Endothelial cell (in vitro differentiated cells): ENCODE results near the gene PPP1R13L. TPM values are rescaled to one million over a fixed set of nuclear protein-coding genes. Genes with fewer than 3 reads are reported as not detected.

Experiments
- DNase-seq: peaks from one replicate; pipeline ENCODE4 v3.0.0; 2021; ENCODE audit warnings: low spot score
- H3K27ac Mint-ChIP-seq: one replicate; pipeline ENCODE4 v1.8.0; 2021; ENCODE audit warnings: mixed read lengths, inconsistent platforms; ENCODE audit not compliant: unreplicated experiment
- H3K27me3 Mint-ChIP-seq: one replicate; pipeline ENCODE4 v1.8.0; 2021; ENCODE audit warnings: mild to moderate bottlenecking, moderate library complexity, mixed read lengths, inconsistent platforms; ENCODE audit not compliant: unreplicated experiment
- H3K36me3 Mint-ChIP-seq: one replicate; pipeline ENCODE4 v1.8.0; 2021; ENCODE audit warnings: mild to moderate bottlenecking, low read depth, mixed read lengths, inconsistent platforms; ENCODE audit not compliant: unreplicated experiment
- H3K4me1 Mint-ChIP-seq: one replicate; pipeline ENCODE4 v1.8.0; 2021; ENCODE audit warnings: mild to moderate bottlenecking, mixed read lengths, inconsistent platforms; ENCODE audit not compliant: unreplicated experiment
- H3K4me3 Mint-ChIP-seq: one replicate; pipeline ENCODE4 v1.8.0; 2021; ENCODE audit warnings: mild to moderate bottlenecking, mixed read lengths, inconsistent platforms; ENCODE audit not compliant: unreplicated experiment
- H3K9me3 Mint-ChIP-seq: one replicate; pipeline ENCODE4 v1.8.0; 2021; ENCODE audit warnings: mixed read lengths, inconsistent platforms; ENCODE audit not compliant: unreplicated experiment
- long read RNA-seq: library from polyadenylated mRNA; unstranded; transcript quantifications from one replicate; pipeline ENCODE4 v2.0.0, GENCODE V29; 2020; ENCODE audit not compliant: unreplicated experiment
- total RNA-seq: library from RNA; stranded (reverse); fragmentation: NEBNext Ultra II Directional; extraction: Animal tissue kit (Norgen Biotek cat#: 25700); gene quantifications from one replicate; pipeline ENCODE4 v1.2.1, GENCODE V29; 2021; ENCODE audit not compliant: unreplicated experiment
- TF ChIP-seq, protein P1 (sequence below): fragments of 200-600 bp; sonication (generic); IDR thresholded peaks from one replicate; pipeline ENCODE4 v1.5.0; 2021; ENCODE audit warnings: antibody characterized with exemption; ENCODE audit not compliant: unreplicated experiment

PPP1R13L gene
- 13.2 TPM for total RNA-seq
- long read RNA-seq, partial matches to known transcripts: 0 of 1 reads
- long read RNA-seq, other reads (novel, unspliced or antisense): 0 of 1 reads

- Mint-ChIP-seq H3K27me3 (peaks cover 12% of the 10 kb centered on the region), H3K4me3 (peak within 1 kb of the TSS; percentile 96), H3K9me3 (no peaks in the 10 kb centered on the region), H3K27ac (peak within 1 kb of the TSS; percentile 98), H3K36me3 (peaks cover 7% of the 10 kb centered on the region), H3K4me1 (peaks cover 13% of the 10 kb centered on the region)
- TF ChIP-seq, protein P1, sequence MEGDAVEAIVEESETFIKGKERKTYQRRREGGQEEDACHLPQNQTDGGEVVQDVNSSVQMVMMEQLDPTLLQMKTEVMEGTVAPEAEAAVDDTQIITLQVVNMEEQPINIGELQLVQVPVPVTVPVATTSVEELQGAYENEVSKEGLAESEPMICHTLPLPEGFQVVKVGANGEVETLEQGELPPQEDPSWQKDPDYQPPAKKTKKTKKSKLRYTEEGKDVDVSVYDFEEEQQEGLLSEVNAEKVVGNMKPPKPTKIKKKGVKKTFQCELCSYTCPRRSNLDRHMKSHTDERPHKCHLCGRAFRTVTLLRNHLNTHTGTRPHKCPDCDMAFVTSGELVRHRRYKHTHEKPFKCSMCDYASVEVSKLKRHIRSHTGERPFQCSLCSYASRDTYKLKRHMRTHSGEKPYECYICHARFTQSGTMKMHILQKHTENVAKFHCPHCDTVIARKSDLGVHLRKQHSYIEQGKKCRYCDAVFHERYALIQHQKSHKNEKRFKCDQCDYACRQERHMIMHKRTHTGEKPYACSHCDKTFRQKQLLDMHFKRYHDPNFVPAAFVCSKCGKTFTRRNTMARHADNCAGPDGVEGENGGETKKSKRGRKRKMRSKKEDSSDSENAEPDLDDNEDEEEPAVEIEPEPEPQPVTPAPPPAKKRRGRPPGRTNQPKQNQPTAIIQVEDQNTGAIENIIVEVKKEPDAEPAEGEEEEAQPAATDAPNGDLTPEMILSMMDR: no peak
- DNase-seq: peak; percentile 74
Observed at GRCh38 chr19:45404557-45405434, at the start of gene PPP1R13L. TSS of gene PPP1R13L (minus strand) at chr19:45405069. CDS start at chr19:45398318, 6,751 bp downstream.

- peak overlapping the region; percentile 99 for H3K27ac Mint-ChIP-seq
- no peak for DNase-seq
- peaks cover 39% of the 10 kb centered on the region for H3K27me3 Mint-ChIP-seq
Observed at GRCh38 chr19:45451850-45452387, 47.0 kb upstream of the PPP1R13L start.

DNA sequence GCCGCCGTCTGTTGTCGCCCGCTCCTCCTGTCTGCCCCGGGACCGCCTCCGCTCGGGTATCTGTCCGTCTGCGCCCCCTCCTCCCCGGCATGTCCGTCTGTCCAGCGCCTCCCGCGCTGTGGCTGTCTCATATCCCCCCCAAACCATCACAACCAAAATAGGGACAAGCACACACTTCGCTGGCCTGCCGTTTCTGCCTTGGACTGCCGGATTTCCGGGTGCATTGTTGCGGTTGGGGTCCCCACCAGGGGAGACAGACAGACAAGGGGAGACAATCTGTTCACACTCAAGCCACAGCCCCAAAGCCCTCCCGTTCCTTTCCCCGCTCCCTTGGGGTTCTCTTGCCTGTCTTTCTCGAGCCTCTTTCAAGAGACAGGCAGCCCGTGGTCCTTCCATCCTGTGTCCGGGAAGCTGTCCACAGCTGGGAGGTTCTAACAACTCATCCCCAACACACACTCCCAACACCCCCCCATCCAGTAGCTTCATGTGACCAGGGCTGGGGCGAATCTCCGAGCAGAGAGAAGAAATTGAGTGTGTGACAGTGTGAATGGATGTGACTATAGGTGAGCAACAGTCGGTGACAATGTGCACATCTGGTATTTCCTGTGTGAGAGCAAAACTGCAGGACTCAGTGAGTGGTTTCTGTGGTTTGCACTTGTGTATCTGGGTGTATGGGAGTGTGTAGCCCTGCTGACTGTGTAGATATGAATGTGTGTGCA is 46.4 kb upstream of the PPP1R13L start:
- Mint-ChIP-seq H3K4me3 (peak overlapping the region; percentile 92), H3K36me3 (peaks cover 5% of the 10 kb centered on the region), H3K27me3 (peaks cover 41% of the 10 kb centered on the region), H3K27ac (peak overlapping the region; percentile 99), H3K9me3 (no peaks in the 10 kb centered on the region), H3K4me1 (peaks cover 31% of the 10 kb centered on the region)
- DNase-seq: peak; percentile 33
- TF ChIP-seq, protein P1: no peak

More at GRCh38 chr19:45451850-45452387, 47.0 kb upstream of the PPP1R13L start:
- Mint-ChIP-seq H3K4me1 (peaks cover 30% of the 10 kb centered on the region), H3K4me3 (peak overlapping the region; percentile 92), H3K9me3 (no peaks in the 10 kb centered on the region), H3K36me3 (peaks cover 5% of the 10 kb centered on the region)
- TF ChIP-seq, protein P1: no peak

DNA sequence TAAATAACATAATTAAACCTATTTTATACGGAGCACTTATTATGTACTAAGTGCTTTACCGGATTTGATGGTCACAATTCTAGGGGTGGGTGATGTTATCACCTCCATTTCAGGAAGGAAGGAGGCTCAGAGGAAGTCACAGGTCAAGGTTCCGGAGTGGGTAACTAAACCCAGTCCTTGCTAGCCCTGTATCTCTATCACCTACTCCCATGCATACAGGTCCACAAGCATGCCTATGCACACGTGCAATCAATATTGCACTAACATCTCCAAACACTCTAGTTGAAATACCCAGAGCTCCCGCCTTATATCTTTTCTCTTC is 45.1 kb upstream of the PPP1R13L start:
- peak overlapping the region; percentile 93 for H3K4me3 Mint-ChIP-seq
- H3K4me1 Mint-ChIP-seq: peaks cover 35% of the 10 kb centered on the region

More for the DNA sequence above, 45.1 kb upstream of the PPP1R13L start:
- Mint-ChIP-seq H3K9me3 (no peaks in the 10 kb centered on the region), H3K27ac (peak overlapping the region; percentile 99), H3K36me3 (peaks cover 11% of the 10 kb centered on the region), H3K27me3 (peaks cover 44% of the 10 kb centered on the region)
- TF ChIP-seq, protein P1: no peak
- DNase-seq: no peak
